Dermis blood vessel endothelial cell (primary cell): ENCODE measurements around the gene MYL1. TPM values are rescaled to one million over a fixed set of nuclear protein-coding genes. Genes with fewer than 3 reads are reported as not detected.

Experiments used
- DNase-seq: peaks from one replicate; pipeline ENCODE4 v3.0.0; 2010
- total RNA-seq: library from RNA; depleted of rRNA; stranded (reverse); fragments of >200 nt; gene quantifications from 2 replicates; pipeline ENCODE4 v1.2.3, GENCODE V29; 2014

The MYL1 gene
- total RNA-seq, 1 donor from 2014 or later: not detected

GRCh38 chr2:210264282-210264681 lies 50.7 kb downstream of the MYL1 start:
- no peak for DNase-seq

DNA sequence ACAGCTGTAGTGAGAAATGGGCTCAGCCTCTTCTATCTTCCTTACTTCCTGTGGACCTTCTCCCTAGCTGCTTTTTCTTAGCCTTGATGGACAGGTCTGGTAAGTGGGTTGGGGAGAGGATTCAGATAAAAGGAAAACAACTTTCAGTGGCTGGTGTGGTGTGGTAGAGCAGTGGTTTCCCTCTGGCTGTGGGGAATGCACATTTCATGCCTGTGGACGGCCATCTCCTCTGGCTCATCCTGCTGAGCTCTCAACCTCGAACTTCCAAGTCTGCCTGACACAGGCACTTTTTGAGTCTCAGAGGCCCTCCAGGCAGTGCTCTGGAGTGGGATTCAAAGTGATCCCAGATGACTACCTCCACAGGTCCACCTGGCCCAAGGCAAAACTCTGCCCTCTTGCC lies 51.1 kb downstream of the MYL1 start:
- DNase-seq: no peak

DNA sequence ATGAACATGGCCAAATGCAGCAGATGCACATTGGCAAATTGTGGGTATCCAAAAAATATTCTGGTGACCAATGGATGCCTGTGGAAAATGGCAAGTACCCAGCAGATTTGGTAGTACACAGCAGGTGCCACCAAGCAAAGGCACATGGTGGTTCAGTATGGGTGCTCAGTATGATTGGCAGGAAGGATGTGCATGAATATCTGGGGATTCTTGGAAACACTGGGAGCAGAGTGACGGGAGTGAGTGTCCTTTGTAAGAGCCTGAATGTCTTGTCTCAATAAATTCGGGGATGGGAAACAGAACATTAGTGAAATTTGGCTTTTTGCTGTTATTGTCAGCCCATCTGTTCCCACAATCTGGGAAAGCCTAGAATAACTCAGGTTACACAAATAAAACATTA lies 52.9 kb downstream of the MYL1 start:
- DNase-seq: no peak

- DNase-seq: no peak
These were observed 55.3 kb downstream of the MYL1 start for GRCh38 chr2:210259687-210260086.

GRCh38 chr2:210252699-210253606 lies 62.0 kb downstream of the MYL1 start:
- DNase-seq: no peak

GRCh38 chr2:210250622-210251021 lies 64.4 kb downstream of the MYL1 start:
- DNase-seq: no peak

Other genes starting within 250 kb of the MYL1 start
- 14.1 and 29.1 TPM in 2 replicates for gene KANSL1L, start 143.8 kb downstream of the MYL1 start, total RNA-seq
- gene ACADL, start 89.7 kb downstream of the MYL1 start, total RNA-seq: under 0.01 and 0.19 TPM in 2 replicates
- 20.6 and 33.3 TPM in 2 replicates for gene LANCL1, start 161.6 kb upstream of the MYL1 start, total RNA-seq
- gene CPS1, start 241.4 kb upstream of the MYL1 start, total RNA-seq: 0.42 and 0.85 TPM in 2 replicates